HG03432 (cell line): ENCODE data around the gene CUL2.
"Not testable (repeated sequence)": the region's sequence is repeated elsewhere in the genome, so short reads cannot be mapped to it uniquely, and the experiment has no call there.

Experiments used
- ATAC-seq: cut with Tn5 transposase; IDR thresholded peaks from one replicate; pipeline ENCODE4 v1.9.1; 2021; ENCODE audit warnings: mild to moderate bottlenecking, moderate library complexity; ENCODE audit not compliant: unreplicated experiment

The CUL2 gene

DNA sequence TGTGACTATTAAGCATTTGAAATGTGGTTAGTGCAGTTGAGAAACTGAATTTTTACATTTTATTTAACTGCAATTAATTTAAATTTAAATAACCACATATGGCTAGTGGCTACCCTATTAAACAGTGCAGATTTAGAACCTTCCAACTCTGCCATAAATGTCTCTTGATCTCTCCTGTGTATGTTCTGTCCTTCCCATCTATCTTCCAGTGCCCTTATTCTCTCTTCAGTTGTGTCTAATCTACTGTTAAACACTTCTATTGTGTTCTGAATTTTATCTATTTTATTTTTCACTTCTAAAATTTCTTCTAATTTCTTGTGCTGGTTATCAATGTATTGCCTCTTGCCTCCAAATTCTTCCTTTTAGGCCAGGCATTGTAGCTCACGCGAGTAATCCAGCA is 105.0 kb downstream of the CUL2 start:
- no peak for ATAC-seq

DNA sequence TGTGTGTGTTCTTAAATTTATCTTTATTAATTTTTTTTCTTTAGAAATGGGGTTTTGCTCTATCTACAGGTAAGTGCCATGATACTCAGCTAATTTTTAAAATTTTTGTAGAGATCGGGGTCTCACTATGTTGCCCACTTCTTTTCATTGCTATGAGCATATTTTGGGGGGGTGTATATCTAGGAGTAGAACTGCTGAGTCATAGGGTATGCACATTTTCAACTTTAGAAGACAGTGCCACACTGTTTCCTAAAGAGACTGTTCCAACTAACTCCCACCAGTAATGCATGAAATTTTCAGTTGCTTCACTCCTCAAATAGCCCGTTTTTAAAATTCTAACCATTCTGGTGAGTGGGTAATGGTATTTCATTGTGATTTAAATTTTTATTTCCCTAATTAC is 108.3 kb downstream of the CUL2 start:
- ATAC-seq: no peak

DNA sequence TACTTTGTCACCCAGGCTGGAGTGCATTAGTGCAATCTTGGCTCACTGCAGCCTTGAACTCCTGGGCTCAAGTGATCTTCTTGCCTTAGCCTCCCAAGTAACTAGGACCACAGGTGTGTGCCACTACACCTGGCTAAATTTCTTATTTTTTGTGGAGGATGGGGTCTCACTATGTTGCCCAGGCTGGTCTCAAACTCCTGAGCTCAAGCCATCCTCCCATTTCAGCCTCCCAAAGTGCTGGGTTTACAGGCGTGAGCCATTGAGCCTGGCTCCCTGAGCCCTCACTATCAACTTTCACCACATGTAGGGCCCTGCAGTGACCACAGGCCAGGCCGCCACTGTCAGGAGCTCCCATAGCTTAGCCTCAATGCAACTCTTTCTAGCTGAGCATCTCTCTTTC is 110.2 kb downstream of the CUL2 start:
- ATAC-seq: no peak

DNA sequence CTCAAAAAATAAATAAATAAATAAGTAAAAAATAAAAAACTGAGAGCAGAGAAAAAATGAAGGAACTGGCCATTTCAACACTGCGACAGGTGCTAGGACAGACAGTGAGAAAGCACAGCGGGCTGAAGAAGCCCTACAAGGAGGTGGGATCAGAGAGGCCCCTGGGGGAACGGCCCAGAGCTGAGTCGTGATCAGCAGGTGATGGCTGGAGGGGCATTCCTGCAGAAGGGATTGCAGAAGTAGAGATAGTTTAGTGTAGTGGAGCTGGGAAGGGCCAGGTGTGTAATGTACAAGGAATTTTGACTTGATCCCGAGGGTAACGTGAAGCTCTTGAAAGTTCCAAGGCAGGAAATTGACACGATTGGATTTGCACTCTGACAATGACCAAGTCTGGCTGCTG is 112.1 kb downstream of the CUL2 start:
- ATAC-seq: no peak

DNA sequence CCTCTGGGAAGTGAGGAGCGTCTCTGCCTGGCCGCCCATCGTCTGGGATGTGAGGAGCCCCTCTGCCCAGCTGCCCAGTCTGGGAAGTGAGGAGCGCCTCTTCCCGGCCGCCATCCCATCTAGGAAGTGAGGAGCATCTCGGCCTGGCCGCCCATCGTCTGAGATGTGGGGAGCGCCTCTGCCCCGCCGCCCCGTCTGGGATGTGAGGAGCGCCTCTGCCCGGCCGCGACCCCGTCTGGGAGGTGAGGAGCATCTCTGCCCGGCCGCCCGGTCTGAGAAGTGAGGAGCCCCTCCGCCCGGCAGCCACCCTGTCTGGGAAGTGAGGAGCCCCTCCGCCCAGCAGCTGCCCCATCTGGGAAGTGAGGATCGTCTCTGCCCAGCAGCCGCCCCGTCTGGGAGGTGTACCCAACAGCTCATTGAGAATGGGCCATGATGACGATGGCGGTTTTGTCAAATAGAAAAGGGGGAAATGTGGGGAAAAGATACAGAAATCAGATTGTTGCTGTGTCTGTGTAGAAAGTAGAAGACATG is 113.7 kb downstream of the CUL2 start:
- ATAC-seq: not testable (repeated sequence)

DNA sequence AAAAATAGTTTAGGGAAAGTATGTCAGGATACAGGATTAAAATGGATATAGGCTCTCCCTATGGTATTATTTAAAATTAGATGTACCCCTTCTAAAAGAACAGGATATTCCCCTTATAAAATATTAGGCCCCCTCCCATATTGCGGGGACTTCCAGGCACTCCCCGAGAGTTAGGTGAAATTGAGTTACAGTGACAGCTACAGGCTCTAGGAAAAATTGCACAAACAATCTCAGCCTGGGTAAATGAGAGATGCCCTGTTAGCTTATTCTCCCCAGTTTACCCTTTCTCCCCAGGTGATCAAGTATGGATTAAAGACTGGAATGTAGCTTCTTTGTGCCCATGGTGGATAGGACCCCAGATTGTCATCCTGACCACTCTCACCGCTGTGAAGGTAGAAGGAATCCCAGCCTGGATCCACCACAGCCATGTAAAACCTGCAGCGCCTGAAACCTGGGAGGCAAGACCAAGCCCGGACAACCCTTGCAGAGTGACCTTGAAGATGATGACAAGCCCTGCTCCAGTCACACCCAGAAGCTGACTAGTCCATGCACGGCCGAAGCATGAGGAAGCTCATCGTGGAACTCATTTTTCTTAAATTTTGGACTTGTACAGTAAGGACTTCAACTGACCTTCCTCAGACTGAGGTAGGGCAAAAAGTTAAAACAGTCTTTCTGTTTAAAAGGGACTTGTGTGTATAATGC is 115.6 kb downstream of the CUL2 start:
- not testable (repeated sequence) for ATAC-seq

DNA sequence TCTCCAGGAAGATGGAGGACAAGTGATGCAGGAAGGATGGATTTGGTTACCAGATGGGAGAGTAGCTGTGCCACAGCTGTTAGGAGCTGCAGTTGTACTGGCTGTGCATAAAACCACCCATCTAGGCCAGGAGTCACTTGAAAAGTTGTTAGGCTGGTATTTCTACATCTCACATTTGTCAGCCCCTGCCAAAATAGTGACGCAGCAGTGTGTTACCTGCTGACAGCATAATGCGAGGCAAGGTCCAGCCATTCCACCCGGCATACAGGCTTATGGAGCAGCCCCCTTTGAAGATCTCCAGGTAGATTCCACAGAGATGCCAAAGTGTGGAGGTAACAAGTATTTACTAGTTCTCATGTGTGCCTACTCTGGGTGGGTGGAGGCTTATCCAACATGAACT is 116.4 kb downstream of the CUL2 start:
- ATAC-seq: not testable (repeated sequence)

DNA sequence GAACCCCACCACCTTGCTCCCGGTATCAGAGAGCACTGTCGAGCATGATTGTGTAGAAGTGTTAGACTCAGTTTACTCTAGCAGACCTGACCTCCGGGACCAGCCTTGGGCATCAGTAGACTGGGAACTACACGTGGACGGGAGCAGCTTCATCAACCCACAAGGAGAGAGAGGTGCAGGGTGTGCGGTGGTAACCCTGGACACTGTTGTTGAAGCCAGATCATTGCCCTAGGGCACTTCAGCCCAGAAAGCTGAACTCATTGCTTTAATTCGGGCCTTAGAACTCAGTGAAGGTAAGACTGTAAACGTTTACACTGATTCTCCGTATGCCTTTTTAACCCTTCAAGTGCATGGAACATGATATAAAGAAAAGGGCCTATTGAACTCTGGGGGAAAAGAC is 117.0 kb downstream of the CUL2 start:
- not testable (repeated sequence) for ATAC-seq

DNA sequence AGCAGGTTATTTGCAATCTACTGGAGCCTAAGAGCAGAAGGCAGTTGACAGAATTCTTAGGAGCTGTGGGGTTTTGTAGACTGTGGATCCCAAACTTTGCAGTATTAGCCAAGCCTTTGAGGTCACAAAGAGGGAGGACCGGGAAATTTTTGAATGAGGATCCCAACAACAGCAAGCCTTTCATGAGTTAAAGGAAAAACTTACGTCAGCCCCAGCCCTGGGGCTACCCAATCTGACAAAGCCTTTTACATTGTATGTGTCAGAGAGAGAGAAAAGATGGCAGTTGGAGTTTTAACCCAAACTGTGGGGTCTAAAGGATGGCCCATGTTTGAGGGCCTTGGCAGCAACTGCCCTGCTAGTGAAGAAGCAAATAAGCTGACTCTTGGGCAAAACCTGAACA is 117.5 kb downstream of the CUL2 start:
- not testable (repeated sequence) for ATAC-seq

DNA sequence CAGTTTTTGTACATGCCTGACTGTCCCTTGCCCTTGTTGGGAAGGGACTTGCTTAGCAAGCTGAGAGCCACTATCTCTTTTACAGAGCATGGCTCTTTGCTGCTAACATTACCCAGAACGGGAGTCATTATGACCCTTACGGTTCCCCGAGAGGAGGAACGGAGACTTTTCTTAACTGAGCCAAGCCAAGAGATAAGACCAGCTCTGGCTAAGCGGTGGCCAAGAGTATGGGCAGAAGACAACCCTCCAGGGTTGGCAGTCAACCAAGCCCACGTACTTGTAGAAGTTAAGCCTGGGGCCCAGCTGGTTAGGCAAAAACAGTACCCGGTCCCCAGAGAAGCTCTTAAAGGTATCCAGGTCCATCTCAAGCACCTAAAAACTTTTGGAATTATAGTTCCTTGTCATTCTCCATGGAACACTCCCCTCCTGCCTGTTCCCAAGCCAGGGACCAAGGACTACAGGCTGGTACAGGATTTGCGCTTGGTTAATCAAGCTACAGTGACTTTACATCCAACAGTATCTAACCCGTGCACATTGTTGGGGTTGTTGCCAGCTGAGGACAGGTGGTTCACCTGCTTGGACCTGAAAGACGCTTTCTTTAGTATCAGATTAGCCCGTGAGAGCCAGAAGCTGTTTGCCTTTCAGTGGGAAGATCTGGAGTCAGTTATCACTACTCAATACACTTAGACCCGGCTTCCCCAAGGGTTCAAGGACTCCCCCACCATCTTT is 118.4 kb downstream of the CUL2 start:
- ATAC-seq: not testable (repeated sequence)

DNA sequence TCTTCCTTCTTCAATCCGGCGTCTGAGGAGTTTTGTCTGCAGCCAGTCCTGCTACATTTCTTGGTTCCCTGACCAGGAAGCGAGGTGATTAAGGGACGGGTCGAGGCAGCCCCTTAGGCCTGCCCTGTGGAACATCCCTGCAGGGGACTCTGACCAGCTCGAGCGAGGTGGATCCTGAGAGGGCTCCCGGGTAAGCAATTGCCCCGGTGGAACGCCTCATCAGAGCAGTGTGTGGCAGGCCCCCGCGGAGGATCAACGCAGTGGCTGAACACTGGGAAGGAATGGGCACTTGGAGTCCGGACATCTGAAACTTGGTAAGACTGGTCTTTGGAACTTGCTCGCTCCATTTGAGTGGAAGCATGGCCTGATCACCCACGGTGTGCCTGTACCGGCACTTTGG is 121.0 kb downstream of the CUL2 start:
- no peak for ATAC-seq

DNA sequence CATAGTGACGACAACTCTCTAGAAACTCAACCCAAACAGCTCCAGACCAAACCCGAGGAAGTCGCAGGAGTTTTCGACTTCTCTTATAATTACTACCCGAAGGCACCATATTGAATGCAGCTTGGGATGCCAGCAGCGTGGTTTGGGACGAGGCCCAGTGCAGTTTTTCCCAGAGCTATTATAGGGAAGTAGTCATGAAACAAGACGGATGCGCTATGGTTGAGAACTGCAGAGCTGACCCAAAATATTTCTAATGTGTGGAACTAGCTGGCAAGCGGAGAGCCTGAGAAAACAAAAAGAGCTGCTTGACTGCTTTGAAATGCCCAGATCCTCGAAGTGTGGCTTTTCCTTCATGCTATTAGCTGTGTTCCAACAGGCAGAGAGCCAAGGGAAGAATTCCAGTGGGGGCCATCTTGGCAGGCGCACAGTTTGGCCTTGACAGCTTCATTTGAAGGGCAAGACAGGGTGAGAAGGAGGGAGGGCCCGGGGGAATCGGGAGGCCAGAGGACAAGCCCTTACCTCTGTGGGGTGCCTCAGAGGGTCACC is 122.7 kb downstream of the CUL2 start:
- ATAC-seq: no peak

DNA sequence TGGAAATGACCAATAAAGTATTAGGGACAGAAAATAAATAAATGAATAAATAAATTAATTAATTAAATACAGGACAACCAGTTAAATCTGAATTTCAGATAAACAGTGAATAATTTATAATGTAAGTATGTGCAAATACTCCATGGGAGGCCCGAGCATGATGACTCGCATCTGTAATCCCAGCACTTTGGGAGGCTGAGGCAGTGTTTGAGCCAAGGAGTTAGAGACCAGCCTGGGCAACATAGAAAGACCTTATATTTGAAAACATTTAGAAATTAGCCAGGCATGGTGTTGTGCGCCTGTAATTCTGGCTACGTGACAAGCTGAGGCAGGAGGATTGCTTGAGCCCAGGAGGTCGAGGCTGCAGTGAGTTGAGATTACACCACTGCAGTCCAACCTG is 123.7 kb downstream of the CUL2 start:
- ATAC-seq: no peak

DNA sequence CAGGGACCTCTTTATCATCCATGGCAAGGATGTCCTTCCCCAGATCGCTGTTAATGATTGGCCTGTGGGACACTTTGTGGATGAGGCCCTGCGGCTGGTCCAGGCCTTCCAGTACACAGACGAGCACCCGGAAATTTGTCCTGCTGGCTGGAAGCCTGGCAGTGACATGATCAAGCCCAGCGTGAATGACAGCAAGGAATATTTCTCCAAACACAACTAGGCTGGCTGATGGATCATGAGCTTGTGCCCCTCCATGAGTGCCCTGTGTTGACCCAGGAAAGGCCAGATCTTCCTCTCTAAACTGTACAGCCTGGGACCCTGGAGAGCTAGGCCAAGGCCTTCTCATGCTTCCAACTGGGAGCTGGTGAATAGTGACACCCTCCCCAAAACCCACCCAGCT is 124.1 kb downstream of the CUL2 start:
- no peak for ATAC-seq

DNA sequence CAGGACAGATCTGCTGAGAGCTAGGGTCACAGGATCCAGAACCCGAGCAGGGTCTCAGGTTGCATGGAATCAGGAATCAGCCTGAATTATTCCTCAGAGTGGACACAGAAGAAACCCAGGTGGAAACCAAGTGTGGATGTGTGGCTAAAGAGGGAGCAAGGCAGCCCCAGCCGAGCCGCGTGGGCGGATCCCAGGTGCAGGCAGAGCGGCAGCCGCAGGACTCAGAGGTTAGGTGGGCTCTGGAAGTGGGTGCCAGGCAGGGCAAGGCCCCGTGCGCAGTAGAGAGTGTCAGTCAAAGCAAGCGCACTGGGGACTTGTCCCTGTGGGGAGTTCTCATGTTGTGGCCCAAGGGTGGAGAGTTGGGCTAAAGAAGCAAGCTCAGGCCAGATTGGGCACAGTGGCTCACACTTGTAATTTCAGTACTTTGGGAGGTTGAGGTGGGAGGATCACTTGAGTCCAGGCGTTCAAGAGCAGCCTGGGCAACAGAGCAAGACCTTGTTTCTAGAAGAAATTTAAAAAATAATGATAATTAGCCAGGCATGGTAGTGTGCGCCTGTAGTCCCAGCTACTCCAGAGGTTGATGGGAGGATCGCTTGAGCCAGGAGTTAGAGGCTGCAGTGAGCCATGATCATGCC is 125.9 kb downstream of the CUL2 start:
- no peak for ATAC-seq

DNA sequence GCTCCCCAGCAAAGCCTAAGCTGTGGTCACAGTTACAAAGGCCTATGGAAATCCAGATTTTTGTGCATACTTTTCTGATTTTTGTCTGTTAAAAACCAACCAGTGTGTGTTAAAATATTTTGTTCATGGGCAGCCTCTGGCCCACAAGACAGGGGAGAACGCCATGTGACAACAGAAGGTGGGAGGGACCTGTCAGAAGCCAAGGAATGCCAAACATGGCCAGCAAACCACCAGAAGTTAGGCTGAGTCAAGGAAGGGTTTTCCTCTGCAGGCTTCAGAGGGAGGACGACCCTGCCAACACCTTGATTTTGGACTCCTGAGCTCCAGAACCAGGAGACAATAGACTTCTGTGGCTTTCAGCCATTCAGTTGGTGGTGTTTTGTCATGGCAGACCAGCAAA is 127.3 kb downstream of the CUL2 start:
- no peak for ATAC-seq

DNA sequence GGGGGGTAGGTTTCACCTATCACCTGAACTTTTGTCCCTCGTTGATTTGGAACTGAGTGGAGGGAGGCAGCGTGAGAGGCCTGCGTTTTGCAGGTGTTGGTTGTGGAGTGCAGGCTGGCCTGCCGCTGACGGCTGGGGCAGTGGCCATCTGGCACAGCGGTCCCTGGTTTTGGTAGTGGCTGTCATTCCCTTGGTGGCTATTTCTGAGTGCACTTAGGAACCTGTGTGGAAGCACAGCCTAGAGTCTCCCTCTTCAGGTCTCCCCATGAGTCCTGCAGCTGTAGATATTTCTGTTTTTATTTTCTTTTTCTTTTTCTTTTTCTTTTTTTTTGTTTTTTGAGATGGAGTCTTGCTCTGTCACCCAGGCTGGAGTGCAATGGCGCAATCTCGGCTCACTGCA is 129.2 kb downstream of the CUL2 start:
- no peak for ATAC-seq

DNA sequence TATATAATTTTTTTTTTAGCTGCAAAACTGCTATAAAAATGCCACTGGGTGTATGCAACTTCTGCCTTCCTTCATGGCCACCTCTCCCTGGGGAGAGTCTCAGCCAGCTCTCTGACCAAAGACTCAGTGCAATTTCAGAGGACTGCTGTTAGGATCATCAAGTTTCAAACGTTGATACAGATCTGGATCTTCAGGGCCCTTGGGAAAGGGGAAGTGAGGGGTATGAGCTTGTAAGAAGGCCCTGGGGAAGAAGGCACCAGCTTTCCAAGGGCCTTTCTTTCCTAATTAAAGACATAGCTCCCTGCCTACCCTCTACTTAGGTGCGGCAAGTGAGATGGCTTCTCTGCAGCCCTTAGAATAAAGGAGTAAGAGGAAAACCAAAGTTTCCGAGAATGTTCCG is 130.4 kb downstream of the CUL2 start:
- no peak for ATAC-seq

DNA sequence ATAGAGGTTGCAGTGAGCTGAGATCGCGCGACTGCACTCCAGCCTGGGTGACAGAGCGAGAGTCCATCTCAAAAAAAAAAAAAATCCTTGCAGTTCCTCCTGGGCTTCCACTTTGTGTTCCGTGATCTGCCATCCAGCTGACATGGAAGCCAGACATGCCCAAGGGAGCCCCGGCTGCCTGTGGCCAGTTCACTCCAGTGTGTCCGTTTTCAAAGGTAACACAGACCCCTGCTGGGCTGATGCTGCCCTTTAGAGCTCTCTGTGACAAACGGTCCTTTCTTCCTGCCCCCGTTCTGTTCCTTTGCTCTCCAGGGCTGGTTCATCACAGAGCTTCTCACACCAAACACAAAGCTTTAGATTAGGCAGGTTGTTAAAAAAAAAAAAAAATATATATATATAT is 130.8 kb downstream of the CUL2 start:
- ATAC-seq: no peak
